ENCODE measurements around the gene ZFTA. TPM values are rescaled to one million over a fixed set of nuclear protein-coding genes. Genes with fewer than 3 reads are reported as not detected.
A peak's percentile ranks its signal among the peaks of the same experiment; 100 is the strongest.
"Not testable (repeated sequence)": the region's sequence is repeated elsewhere in the genome, so short reads cannot be mapped to it uniquely, and the experiment has no call there.

The ZFTA gene
- total and polyA plus RNA-seq, 9 donors, result 20.2 to 64.4 (median 48.3) TPM

GRCh38 chr11:63814383-63814736, 45.8 kb upstream of the ZFTA start:
- no peaks in the 10 kb centered on the region for H3K27me3 ChIP-seq
- WGBS, 3 donors, result 8 to 10% (median 9%) methylated on average over 7 of the region's 7 CpGs
- no peaks in the 10 kb centered on the region for H3K9me3 ChIP-seq
- peaks cover 9% of the 10 kb centered on the region for H3K4me1 ChIP-seq (ENCODE audit: insufficient read depth)
- H3K27ac ChIP-seq, result no peak overlapping the region
- TF ChIP-seq POLR2A (IDR thresholded peaks at IDR 0.05) (no peak), CTCF (IDR thresholded peaks at IDR 0.05) (no peak), EP300 (IDR thresholded peaks at IDR 0.05) (no peak)
- no peaks in the 10 kb centered on the region for H3K36me3 ChIP-seq
- DNase-seq, result no peak
- intact Hi-C loops (cut with DNase I), result loop anchor here in 1 of 4 donors (5.0 kb wide), 1 partner anchor 47 kb away; the partner anchor contains the start of gene ZFTA
- peak overlapping the region; percentile 90 for H3K4me3 ChIP-seq

GRCh38 chr11:63813563-63814382, 45.2 kb upstream of the ZFTA start:
- no peaks in the 10 kb centered on the region for H3K27me3 ChIP-seq
- peak; percentile 44 to 69 (median 63) for DNase-seq
- peaks cover 9% of the 10 kb centered on the region for H3K4me1 ChIP-seq (ENCODE audit: insufficient read depth)
- H3K9me3 ChIP-seq, result no peaks in the 10 kb centered on the region
- no peaks in the 10 kb centered on the region for H3K36me3 ChIP-seq
- TF ChIP-seq POLR2A (IDR thresholded peaks at IDR 0.05) (no peak), EP300 (IDR thresholded peaks at IDR 0.05) (no peak), CTCF (IDR thresholded peaks at IDR 0.05) (no peak)
- WGBS, 3 donors, result 0% methylated on average over 52 to 74 of the region's 74 CpGs
- peak overlapping the region; percentile 49 to 64 for H3K27ac ChIP-seq
- intact Hi-C loops (cut with DNase I), result loop anchor here in 2 of 4 donors (2.0 to 5.0 kb wide), 2 partner anchors 45 to 46 kb away; partner anchors contain the start of gene ZFTA (in 2 of the 2)
- peak overlapping the region; percentile 90 for H3K4me3 ChIP-seq

GRCh38 chr11:63813035-63813562, 44.5 kb upstream of the ZFTA start, which contains the start of gene SPINDOC:
SPINDOC (plus strand) TSS chr11:63813456; CDS start chr11:63813687, 231 bp downstream.
- Histone ChIP-seq H3K27me3 (no peaks in the 10 kb centered on the region), H3K9me3 (no peaks in the 10 kb centered on the region), H3K4me1 (ENCODE audit: insufficient read depth) (peaks cover 9% of the 10 kb centered on the region), H3K36me3 (no peaks in the 10 kb centered on the region), H3K4me3 (peak within 1 kb of the TSS; percentile 90), H3K27ac (peak within 1 kb of the TSS; percentile 49 to 64)
- no peak for TF ChIP-seq EP300 (IDR thresholded peaks at IDR 0.05)
- TF ChIP-seq POLR2A (IDR thresholded peaks at IDR 0.05), result no peak
- TF ChIP-seq CTCF (IDR thresholded peaks at IDR 0.05), result no peak
- intact Hi-C loops (cut with DNase I), result loop anchor here in 2 of 4 donors (2.0 to 5.0 kb wide), 2 partner anchors 44 to 46 kb away; partner anchors contain the start of gene ZFTA (in 2 of the 2)
- DNase-seq, result peak; percentile 72 to 85 (median 79)
- WGBS, 3 donors, result 0 to 1% (median 1%) methylated on average over 25 to 65 of the region's 65 CpGs

- Histone ChIP-seq H3K9me3 (no peaks in the 10 kb centered on the region), H3K36me3 (no peaks in the 10 kb centered on the region), H3K27ac (no peak overlapping the region), H3K4me1 (ENCODE audit: insufficient read depth) (peaks cover 9% of the 10 kb centered on the region), H3K4me3 (no peak overlapping the region), H3K27me3 (no peaks in the 10 kb centered on the region)
- intact Hi-C loops (cut with DNase I), result loop anchor here in 1 of 4 donors (5.0 kb wide), 1 partner anchor 44 kb away; the partner anchor contains the start of gene ZFTA
- 82 to 90% (median 86%) methylated on average over 3 of the region's 3 CpGs for WGBS, 3 donors
- DNase-seq, result no peak
- TF ChIP-seq EP300 (IDR thresholded peaks at IDR 0.05), result no peak
- no peak for TF ChIP-seq CTCF (IDR thresholded peaks at IDR 0.05)
- no peak for TF ChIP-seq POLR2A (IDR thresholded peaks at IDR 0.05)
Measured at GRCh38 chr11:63811522-63811921, 42.9 kb upstream of the ZFTA start.

- not testable (repeated sequence) for H3K27me3 ChIP-seq, H3K4me3 ChIP-seq, H3K27ac ChIP-seq, H3K36me3 ChIP-seq, H3K9me3 ChIP-seq, DNase-seq
- WGBS, 3 donors, result 88 to 91% (median 90%) methylated on average over 11 of the region's 11 CpGs
- intact Hi-C loops (cut with DNase I), result loop anchor here in 1 of 4 donors (5.0 kb wide), 1 partner anchor 43 kb away; the partner anchor contains the start of gene ZFTA
- peaks cover 11% of the 10 kb centered on the region for H3K4me1 ChIP-seq (ENCODE audit: insufficient read depth)
Measured at GRCh38 chr11:63810383-63810782, 41.8 kb upstream of the ZFTA start.
